ENCODE results near the gene CBLC. TPM values are rescaled to one million over a fixed set of nuclear protein-coding genes. Genes with fewer than 3 reads are reported as not detected.

The CBLC gene
- total RNA-seq, 1 experiment from 2014 or later, result 15.9 TPM

DNA sequence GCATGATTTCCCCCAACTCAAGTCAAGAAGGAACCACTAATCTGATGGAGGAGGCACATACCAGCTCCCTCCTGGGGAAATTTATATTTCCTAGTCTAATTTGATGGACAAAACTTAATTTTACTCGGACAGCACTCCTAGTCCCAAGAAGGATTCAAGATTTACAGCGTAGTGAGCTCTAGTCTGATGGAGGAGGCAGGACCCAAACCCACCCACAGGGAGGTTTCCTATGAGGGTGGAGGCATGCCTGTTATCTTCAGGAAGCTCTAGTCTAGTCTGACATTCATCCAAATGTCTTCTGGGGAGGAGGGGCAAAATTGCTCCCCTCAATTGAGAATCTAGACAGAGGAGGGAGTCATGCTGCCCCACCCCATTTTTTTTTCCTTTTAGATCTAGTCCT lies 39.6 kb upstream of the CBLC start:
- Histone ChIP-seq H3K4ac (ENCODE audit: low read depth, low read length) (no peak overlapping the region), H3K9ac (ENCODE audit: extremely low read depth, insufficient read length, low read length) (no peak overlapping the region), H3K9me3 (ENCODE audit: control insufficient read depth, low read depth, low read length) (no peaks in the 10 kb centered on the region), H4K8ac (replicated peaks; ENCODE audit: insufficient read length, low read depth, low read length) (no peak overlapping the region), H3K79me1 (ENCODE audit: insufficient read depth, low read depth, low read length, poor library complexity, severe bottlenecking) (no peaks in the 10 kb centered on the region), H4K20me1 (ENCODE audit: control insufficient read depth, insufficient read depth, insufficient read length) (no peaks in the 10 kb centered on the region), H2BK120ac (ENCODE audit: low read depth, low read length, poor library complexity, severe bottlenecking) (no peak overlapping the region), H2AFZ (ENCODE audit: low read length) (no peak overlapping the region), H3K4me1 (ENCODE audit: insufficient read depth, low read length) (no peaks in the 10 kb centered on the region; the same call in 1 of the 2 replicates), H2BK20ac (ENCODE audit: low read depth, low read length, poor library complexity, severe bottlenecking) (no peak overlapping the region), H3K23me2 (ENCODE audit: insufficient read length, low read depth, low read length, poor library complexity, severe bottlenecking) (no peaks in the 10 kb centered on the region), H3K56ac (ENCODE audit: insufficient read length, low read depth, low read length) (no peak overlapping the region), H2AK5ac (ENCODE audit: insufficient read length, low read length) (no peak overlapping the region), H4K5ac (ENCODE audit: insufficient read length, low read depth, low read length) (no peak overlapping the region), H3K4me2 (ENCODE audit: insufficient read depth, insufficient read length, low read length) (no peak overlapping the region), H3K79me2 (ENCODE audit: insufficient read depth, low read length) (no peaks in the 10 kb centered on the region), H3K23ac (ENCODE audit: insufficient read length, low read depth, low read length) (no peak overlapping the region), H4K91ac (ENCODE audit: insufficient read length, low read depth, low read length) (no peak overlapping the region), H3K27ac (ENCODE audit: insufficient read length, low read depth, low read length) (no peak overlapping the region), H3K14ac (ENCODE audit: insufficient read depth, low read length) (no peak overlapping the region), H3K27me3 (ENCODE audit: insufficient read depth, low read length) (no peaks in the 10 kb centered on the region), H2BK5ac (ENCODE audit: insufficient read length, low read length) (no peak overlapping the region), H3K18ac (ENCODE audit: insufficient read length, low read depth, low read length) (no peak overlapping the region), H2BK12ac (ENCODE audit: insufficient read length, low read depth, low read length) (no peak overlapping the region), H3T11ph (ENCODE audit: low read length) (no peak overlapping the region), H2BK15ac (ENCODE audit: low read depth, low read length) (no peak overlapping the region)
- Mint-ChIP-seq H3K9me3 (peaks cover 0 to 3% of the 10 kb centered on the region in 2 experiments; a peak in 1 of 5 replicates), H3K27me3 (ENCODE audit: low read depth) (peaks cover 29% of the 10 kb centered on the region), H3K4me3 (no peak overlapping the region), H3K36me3 (ENCODE audit: insufficient read depth in 1 of 3, low read depth in 3 of 3) (no peaks in the 10 kb centered on the region; a peak in 1 of 7 replicates), H3K4me1 (peaks cover 7 to 25% of the 10 kb centered on the region in 2 experiments), H3K27ac (no peak overlapping the region; a peak in 1 of 7 replicates)
- WGBS (ENCODE audit: extremely low coverage, insufficient read length, low lambda C conversion rate), result no CpG with 5 or more reads among the region's 2 CpGs
- no peak for TF ChIP-seq CTCF (conservative IDR thresholded peaks at IDR 0.05)
- DNase-seq, result no peak
